Right lobe of liver (tissue), 4 donors: ENCODE results near the gene SPATA6.

Source experiments
- CTCF ChIP-seq, 4 donors: fragments of 200-600 bp in 3 of 4; fragments of 450-650 bp in 1 of 4; IDR thresholded peaks; one replicate each; pipeline versions ENCODE4 v1.5.1 to v1.8.0; 2016 to 2022; ENCODE audit warnings: antibody characterized with exemption in 4 of 4, mild to moderate bottlenecking in 2 of 4
- POLR2A ChIP-seq: fragments of 450-650 bp; IDR thresholded peaks from one replicate; pipeline ENCODE4 v1.6.1; 2017; ENCODE audit warnings: antibody characterized with exemption, mild to moderate bottlenecking
- donor health status: DM: no; HTN: no; CAD: no.
- donor health status: DM: no; HTN: no; CAD: no.
- donor health status: DM: no; HTN: yes; CAD: no.

- TF ChIP-seq CTCF (IDR thresholded peaks at IDR 0.05) = no peak
- TF ChIP-seq POLR2A = peak; percentile 68
Measured at GRCh38 chr1:48471691-48472576, at the start of gene SPATA6.
